H1 (cell line): ENCODE data around the gene SMIM24. TPM values are rescaled to one million over a fixed set of nuclear protein-coding genes. Genes with fewer than 3 reads are reported as not detected.

ENCODE experiments used
- JUN ChIP-seq: IDR thresholded peaks from 2 replicates; pipeline ENCODE4 v1.6.1; 2011; ENCODE audit warnings: low read depth, mild to moderate bottlenecking, improper control_type of control experiment, low read length
- SIN3A ChIP-seq, 2 experiments: IDR thresholded peaks in 1 of 2; conservative IDR thresholded peaks in 1 of 2; 2 replicates each; pipeline ENCODE4 v1.6.1; 2011 to 2012; ENCODE audit warnings: low read length in 2 of 2, improper control_type of control experiment in 1 of 2, low read depth in 1 of 2, mild to moderate bottlenecking in 1 of 2
- polyA plus RNA-seq, 7 experiments: library from polyadenylated mRNA; depleted of rRNA in 3 of 7; stranded (reverse) in 5 of 7; unstranded in 2 of 7; fragments of >200 nt in 5 of 7; fragments of 200-250 nt in 2 of 7; gene quantifications; 1 replicate in 5 of 7; 2 replicates in 1 of 7; 4 replicates in 1 of 7; pipeline versions ENCODE4 v1.2.1 to v1.2.3, GENCODE V29; 2011 to 2013; ENCODE audit warnings: missing spikeins in 2 of 7, mixed read lengths in 2 of 7
- total RNA-seq: library from RNA; stranded (reverse); fragmentation: NEBNext Ultra II Directional; extraction: Animal tissue kit (Norgen Biotek cat#: 25700); gene quantifications from 2 replicates; pipeline ENCODE4 v1.2.1, GENCODE V29; 2021
- TF ChIP-seq, protein P1 (sequence below): IDR thresholded peaks from 2 replicates; pipeline ENCODE4 v1.6.1; 2012; ENCODE audit warnings: low read length, inconsistent platforms

The SMIM24 gene
- total and polyA plus RNA-seq, 2 of the 8 experiments (the other 6 are each of a cell fraction or from before 2014, with no cell fraction given): 3.8 to 4.5 TPM

DNA sequence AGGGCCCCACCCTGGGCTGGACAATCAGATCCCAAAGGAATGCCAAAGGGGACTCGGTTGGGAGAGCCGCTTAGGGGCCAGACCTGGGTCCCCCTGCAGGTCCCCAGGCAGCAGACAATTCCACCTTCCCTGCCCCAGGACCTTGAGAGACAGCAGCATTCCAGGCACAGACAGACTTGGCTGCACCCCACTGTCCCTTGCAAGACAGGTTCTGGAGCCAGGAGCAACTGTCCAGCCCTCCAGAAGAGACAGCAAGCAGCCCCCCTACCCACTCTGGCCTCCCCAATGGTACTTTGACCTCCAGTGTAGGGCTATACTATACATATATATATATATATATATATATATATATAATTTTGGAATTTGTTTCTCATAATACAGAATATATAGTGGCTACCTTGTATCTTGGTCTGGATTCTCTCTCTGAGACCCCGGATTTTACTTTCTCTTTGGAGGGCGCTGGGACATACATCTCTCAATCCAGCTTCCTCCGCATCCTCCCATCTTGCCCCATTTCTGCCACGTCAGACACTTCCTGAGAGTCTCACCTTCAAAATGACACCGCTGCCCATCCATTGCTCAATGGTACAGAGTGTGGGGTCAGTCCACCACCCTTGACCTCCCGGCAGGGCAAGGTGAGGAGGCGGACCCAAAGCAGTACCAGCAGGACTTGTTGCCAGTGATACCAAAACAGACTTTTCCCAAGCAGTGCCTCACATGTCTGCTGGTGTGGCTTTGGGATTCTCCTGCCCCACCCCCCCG lies 12.7 kb downstream of the SMIM24 start (continued):
- TF ChIP-seq SIN3A (conservative IDR thresholded peaks at IDR 0.05 in 1 of 2, IDR thresholded peaks at IDR 0.05 in 1 of 2; ENCODE audit: low read depth in 1 of 2, low read length in 2 of 2): no peak
- TF ChIP-seq, protein P1, sequence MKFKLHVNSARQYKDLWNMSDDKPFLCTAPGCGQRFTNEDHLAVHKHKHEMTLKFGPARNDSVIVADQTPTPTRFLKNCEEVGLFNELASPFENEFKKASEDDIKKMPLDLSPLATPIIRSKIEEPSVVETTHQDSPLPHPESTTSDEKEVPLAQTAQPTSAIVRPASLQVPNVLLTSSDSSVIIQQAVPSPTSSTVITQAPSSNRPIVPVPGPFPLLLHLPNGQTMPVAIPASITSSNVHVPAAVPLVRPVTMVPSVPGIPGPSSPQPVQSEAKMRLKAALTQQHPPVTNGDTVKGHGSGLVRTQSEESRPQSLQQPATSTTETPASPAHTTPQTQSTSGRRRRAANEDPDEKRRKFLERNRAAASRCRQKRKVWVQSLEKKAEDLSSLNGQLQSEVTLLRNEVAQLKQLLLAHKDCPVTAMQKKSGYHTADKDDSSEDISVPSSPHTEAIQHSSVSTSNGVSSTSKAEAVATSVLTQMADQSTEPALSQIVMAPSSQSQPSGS: no peak
- no peak for TF ChIP-seq JUN
